Colon (tissue), 2 donors: Measurements from ENCODE around the gene PPM1E.
"Not testable (repeated sequence)": the region's sequence is repeated elsewhere in the genome, so short reads cannot be mapped to it uniquely, and the experiment has no call there.

Experiments used
- FAIRE-seq: peaks from 2 replicates; lab custom pipeline; 2012; peaks lifted over from hg19 to GRCh38; lab: Jason Lieb, UNC
- donor health status: control.
- donor health status: control.

The PPM1E gene

DNA sequence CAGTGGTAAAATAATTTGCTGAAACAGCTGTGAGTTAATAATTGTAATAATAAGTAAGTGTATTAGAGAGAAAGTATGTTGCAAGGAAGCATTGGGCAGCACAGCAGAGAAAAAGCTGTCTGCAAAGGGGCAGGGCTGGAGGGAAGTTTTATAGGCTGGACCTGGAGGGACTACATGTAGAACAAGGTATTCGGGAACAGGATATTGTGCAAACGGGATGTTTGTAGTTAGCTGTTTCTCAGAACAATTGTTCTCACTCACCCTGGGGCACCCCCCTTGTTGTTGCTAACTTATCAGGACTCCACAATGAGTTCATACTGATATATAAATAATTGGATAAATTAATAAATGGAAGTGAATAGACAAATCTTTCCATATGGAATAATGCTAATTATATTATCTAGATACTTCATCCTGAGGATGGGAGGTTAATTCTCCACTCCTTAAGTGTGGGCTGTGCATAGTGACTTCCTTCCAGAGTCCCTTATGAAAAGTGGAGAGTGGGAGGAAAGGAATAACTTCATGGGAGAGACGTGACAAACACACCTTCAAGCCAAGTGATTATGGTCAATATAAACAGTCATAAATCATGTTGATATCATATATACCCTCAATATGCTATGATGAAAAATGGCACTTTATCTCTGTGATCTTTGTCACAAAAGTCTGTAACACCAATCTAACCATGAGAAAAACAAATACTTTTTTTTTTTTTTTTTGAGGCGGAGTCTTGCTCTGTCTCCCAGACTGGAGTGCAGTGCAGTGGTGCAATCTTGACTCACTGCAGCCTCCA is 85.4 kb downstream of the PPM1E start:
- FAIRE-seq, result no peak

DNA sequence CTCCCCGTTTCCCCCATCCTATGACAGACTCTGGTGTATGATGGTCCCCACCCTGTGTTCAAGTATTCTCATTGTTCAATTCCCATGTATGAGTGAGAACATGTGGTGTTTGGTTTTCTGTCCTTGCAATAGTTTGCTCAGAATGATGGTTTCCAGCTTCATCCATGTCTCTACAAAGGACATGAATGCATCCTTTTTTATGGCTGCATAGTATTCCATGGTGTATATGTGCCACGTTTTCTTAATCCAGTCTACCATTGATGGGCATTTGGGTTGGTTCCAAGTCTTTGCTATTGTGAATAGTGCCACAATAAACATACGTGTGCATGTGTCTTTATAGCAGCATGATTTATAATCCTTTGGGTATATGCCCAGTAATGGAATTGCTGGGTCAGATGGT is 90.8 kb downstream of the PPM1E start:
- not testable (repeated sequence) for FAIRE-seq

GRCh38 chr17:58850106-58850505 is 94.5 kb downstream of the PPM1E start:
- FAIRE-seq, result not testable (repeated sequence)

GRCh38 chr17:58865301-58865700 is 109.6 kb downstream of the PPM1E start:
- no peak for FAIRE-seq

DNA sequence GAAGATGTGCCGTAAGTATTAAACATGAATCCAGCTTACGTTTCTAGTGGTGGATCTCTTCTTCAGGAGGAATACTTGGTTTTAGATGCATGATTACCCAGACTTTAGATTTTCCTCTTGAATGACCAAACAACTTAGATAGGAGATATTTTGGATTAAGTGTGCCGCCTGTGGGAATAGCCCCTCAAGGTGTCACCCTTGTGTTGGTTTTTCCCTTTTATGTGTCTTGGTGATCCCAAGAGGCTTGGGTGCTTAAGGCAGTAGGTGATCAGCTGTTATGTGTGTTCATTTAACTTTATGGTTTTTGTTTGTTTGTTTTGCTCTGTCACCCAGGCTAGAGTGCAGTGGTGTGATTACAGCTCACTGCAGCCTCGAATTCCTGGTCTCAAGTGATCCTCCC is 115.1 kb downstream of the PPM1E start:
- no peak for FAIRE-seq

GRCh38 chr17:58873926-58874325 is 118.3 kb downstream of the PPM1E start:
- FAIRE-seq, result no peak

DNA sequence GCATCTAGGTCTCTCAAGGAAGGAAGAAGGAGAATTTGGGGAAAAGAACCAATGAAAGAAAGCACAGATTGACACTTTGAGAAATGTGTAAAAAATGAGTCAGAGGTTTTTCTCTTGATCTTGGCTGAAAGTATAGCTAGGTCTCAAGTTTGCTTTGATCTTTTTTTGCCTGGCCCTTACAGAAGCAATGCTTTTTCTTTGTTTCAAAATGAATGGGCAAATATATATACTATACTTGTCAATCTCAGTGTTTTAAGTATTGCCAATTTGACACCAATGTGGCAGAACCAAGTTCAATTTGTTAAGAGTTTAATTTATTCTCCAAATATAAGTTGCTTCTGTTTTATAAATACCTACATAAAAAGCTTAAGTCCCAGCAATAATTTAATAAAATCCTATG is 119.6 kb downstream of the PPM1E start:
- FAIRE-seq, result no peak

DNA sequence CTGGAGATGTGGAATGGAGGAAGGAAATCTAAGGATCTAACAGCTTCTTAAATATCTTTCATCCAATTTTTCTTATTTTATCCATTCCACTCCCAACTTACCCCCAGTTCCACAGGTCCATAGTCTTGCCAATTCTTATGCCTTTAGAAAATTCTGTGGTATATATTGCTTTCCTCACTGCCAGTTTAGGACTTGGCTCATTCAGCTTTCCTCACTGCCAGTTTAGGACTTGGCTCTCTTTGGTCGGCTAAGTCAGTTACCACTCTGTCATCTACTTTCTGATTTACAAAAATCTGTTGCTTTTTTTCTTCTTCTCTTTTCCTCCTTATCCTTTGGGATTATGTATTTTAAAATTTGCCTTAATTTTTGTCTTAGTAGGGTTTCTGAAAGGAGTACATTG is 128.5 kb downstream of the PPM1E start:
- FAIRE-seq, result no peak

DNA sequence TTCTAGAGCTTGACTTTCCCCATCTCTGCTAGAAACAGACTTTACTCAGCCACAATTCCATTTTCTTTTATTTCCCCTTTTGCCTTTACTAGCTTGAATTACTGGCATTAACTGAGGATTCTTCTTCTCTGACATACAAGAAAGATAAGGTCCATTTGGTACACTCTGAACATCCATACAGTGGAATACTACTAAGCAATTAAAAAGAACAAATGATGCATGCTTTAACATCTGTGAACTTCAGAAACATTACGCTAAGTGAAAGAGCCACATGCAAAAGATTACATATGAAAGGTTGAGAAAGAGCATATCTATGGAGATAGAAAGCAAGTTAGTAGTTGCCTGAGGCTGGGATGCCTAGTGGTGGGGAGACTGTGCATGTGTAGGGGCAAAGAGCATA is 130.9 kb downstream of the PPM1E start:
- no peak for FAIRE-seq

GRCh38 chr17:58889928-58890327 is 134.3 kb downstream of the PPM1E start:
- FAIRE-seq, result no peak

DNA sequence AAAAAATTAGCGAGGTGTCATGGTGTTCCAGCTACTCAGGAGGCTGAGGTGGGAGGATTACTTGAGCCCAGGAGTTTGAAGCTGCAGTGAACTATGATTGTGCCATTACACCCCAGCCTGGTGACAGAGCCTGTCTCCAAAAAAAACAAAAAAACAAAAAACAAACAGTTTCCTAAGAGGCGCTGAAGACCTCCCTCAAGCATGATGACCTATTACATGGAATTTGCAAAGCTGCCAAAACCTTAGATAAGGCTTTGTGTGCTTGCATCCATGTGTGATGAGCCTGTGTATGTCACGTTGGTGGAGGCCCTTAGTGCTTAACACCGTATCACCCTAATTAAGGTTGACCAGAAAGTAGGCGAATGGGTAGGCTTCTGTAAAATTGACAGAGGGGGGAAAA is 143.5 kb downstream of the PPM1E start:
- no peak for FAIRE-seq

DNA sequence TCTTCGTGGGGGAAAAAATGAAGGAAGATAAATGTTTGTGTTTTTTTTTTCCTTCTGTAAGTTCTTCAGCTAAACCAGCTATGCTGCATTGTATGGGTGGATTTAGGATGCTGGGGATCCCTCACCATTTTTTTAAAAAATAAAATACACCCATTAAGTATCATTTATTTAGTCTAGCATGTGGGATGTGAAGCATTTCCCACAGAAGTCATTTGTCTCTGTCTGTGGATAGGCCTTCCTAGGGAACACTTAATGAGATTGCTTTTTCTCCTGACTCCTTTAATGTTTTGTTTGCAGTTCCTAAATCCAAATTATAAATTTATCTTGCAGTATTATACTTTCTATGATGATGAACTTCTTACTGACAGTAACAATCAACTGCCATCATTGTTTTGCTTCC is 146.7 kb downstream of the PPM1E start:
- no peak for FAIRE-seq

DNA sequence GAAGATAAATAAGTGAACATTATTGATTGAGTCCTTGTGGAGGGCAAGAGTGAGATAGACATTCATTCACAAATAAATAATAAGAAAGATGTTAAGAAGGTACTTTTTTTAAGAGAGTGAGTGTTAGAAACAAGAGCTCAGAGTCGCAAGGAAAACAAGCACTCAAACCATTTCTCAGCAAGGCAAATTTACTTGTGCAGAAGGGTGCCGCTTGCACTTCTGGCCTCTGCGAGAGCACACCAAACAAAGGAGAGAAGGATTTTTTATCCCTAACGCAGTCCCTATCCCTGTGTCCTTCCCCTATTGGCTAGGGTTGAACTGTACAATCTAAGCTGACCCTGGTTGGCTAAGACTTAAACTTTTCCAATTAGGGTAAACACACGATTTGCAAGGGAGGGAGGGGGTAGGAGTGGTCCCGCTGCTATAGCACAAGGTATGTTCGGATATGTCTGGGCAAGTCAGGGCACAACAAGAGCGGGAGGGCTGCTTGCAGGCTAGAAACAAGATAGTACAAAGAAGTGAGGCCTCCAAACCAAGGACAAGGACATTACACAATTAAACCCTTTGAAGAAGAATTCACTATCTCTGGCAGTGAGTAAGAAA is 156.2 kb downstream of the PPM1E start:
- FAIRE-seq, result no peak

DNA sequence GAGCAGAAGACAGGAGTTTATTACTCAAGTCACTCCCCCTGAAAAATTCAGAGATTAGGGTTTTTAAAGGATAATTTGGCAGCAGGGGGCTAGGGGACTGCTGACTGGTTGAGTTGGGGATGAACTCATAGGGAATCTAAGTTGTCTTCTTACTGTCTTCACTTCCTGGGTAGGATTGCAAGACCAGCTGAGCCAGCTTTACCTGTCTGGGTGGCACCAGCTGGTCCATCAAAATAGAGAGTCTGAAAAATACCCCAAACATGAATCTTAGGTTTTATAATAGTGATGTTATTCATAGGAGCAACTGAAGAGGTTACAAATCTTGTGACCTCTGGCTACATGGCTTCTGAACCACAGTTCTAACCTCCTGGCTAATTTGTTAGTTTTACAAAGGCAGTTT is 157.9 kb downstream of the PPM1E start:
- no peak for FAIRE-seq

DNA sequence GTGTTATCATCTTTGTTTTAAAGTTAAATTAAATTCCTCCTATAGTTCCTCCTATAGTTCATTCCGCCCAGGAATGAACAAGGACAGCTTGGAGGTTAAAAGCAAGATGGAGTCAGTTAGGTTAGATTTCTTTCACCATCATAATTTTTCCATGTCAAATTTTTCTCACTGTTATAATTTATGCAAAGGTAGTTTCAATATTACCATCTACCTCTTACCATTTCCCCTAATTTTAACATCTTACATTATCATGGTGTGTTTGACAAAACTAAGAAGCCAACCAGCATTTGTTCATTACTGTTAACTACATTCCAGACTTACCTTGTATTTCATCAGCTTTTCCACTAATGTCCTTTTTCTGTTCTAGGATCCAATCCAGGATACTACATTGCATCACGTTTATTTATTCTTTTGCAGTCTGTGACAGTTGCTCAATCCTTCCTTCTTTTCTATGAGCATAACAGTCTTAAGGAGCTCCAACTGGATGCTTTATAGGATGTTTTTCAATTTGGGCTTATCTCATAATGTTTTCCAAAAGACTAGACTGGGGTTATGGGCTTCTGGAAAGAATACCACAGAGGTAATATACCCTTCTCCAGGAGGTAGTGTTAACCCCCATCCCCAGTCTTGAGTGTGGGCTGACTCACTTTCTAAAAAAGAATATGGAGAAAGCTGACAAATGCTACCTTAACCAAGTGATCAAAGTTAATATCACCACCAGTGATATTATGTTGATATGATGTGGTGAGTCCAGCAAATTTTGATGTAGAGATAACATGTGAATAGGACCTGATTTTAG is 158.5 kb downstream of the PPM1E start:
- FAIRE-seq, result no peak

DNA sequence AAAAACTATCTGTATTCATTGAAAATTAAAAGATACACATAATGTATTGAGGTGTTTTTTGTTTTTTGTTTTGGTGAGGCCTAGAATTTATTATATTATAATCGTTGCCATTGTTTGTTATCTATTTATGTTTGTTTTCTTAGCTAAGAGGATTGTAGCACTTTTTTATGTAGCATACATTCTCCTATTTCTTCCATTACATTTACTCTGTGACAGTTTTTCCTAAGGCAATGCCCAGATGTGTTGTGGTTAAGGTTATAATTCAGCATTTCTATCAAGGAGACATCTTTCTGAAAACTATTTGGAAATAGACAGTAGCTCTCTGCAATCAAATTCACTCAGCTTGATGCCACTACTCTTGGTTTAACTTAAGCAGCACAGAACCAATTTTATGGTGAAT is 161.6 kb downstream of the PPM1E start:
- no peak for FAIRE-seq

GRCh38 chr17:58918072-58918471 is 162.4 kb downstream of the PPM1E start:
- no peak for FAIRE-seq

- FAIRE-seq, result no peak
These were observed 163.2 kb downstream of the PPM1E start for GRCh38 chr17:58918884-58919283.

- FAIRE-seq, result no peak
These were observed 165.1 kb downstream of the PPM1E start for GRCh38 chr17:58920773-58921172.

DNA sequence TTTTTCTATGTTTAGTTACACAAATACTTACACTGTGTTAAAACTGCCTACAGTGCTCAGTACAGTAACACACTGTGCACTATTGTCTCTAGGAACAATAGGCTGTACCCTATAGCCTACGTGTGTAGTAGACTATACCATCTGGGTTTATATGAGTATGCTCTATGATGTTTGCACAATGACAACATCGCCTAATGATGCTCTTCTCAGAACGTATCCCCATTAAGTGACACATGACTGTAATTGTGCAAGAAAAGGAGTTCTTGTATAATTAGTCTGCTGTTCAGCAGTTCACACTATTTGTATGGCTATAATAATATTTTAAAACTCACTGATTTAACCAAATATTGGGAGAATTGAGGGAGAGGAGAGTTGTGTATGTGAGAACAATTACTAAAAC is 177.3 kb downstream of the PPM1E start:
- FAIRE-seq, result no peak

GRCh38 chr17:58936295-58936694 is 180.6 kb downstream of the PPM1E start:
- FAIRE-seq, result no peak

DNA sequence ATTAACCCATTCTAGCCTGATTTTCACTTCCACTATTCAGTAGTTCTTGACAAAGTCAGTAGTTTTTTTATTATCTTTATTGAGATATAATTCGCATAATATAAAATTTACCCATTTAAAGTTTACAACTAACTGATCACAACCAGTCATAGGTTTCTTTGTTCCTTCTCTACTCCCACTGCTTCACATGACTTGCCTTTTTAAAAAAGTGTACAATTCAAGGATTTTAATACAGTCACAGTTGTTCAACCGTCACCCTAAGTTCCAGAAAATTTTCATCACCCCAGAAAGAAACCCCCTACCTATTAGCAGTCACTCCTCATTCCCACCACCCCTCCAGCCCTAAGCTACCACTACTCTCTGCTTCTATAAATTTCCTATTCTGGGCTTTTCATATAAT is 188.5 kb downstream of the PPM1E start:
- no peak for FAIRE-seq

- FAIRE-seq, result no peak
These were observed 191.8 kb downstream of the PPM1E start for GRCh38 chr17:58947411-58947810.
